GM21526 (cell line): ENCODE data around the gene ZNF653.
"Not testable (repeated sequence)": the region's sequence is repeated elsewhere in the genome, so short reads cannot be mapped to it uniquely, and the experiment has no call there.

Source experiments
- ATAC-seq: cut with Tn5 transposase; IDR thresholded peaks from one replicate; pipeline ENCODE4 v1.9.1; 2021; ENCODE audit warnings: moderate library complexity; ENCODE audit not compliant: unreplicated experiment, low FRiP score

Gene ZNF653

DNA sequence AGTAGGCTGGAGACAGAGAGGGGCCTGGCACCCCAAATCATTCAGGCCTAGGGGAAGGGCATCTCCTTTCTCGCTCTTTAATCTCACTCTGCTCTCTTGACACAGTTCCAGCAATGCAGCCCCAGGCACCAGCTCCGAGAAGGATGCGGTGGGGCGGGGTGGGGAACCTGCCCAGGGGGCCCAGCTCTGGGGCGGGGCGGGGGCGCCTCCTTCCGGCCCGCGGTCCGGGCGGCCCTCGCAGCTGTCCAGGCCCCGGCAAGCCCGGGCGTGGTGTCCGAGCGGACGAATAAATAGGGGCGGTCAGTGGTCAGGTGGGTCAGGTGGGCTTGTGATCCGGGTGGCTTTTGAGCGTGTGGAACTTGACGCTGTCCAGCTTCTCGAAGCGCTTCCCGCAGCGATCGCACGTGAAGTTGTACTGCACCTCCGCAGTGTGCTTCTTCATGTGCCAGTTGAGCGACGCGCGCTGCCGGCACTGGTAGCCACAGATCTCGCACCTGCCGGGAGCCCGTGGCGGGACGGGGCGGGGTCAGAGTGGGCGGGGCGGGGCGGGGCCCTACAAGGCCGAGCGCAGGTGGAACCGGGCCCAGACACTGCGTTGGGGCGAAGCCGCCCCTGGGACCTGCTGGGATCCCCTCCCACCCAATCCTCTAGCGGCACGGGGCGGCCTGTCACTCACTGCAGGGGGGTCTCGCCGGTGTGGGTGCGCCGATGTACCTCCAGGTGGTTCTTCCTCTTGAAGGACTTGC is 22.1 kb downstream of the ZNF653 start:
- no peak for ATAC-seq

DNA sequence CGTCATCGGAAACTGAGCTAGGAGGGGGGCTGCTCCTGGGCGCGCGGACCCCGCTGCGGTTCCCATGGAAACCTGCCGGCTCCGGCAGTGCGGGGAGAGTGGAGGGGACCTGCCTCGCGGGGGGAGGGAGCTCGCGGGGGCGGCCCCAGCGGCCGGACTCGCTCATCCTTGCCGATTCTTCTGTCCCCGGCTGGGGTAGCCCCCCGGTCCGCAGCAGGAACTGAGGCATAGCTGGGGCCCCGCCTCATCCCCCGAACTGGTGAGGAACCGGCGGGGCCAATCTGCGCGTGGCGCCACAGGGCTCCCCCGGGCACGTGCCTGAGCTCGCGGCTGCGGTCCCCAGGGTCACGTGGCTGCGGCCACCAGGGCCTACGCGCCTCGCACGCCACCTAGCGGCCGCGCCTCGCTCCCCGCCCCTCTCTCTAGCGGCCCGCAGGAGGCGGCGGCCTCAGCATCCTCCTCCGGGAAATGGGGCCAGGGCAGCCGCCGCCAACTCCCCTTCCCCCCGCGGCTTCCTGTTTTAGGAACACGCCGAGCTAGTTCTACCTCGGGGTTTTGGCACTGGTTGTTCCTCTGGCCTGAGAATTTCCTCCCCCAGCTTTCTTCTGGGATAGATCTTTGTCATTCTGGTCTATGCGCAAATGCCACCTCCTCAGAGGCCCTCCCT is 23.1 kb downstream of the ZNF653 start:
- peak; percentile 45 for ATAC-seq

DNA sequence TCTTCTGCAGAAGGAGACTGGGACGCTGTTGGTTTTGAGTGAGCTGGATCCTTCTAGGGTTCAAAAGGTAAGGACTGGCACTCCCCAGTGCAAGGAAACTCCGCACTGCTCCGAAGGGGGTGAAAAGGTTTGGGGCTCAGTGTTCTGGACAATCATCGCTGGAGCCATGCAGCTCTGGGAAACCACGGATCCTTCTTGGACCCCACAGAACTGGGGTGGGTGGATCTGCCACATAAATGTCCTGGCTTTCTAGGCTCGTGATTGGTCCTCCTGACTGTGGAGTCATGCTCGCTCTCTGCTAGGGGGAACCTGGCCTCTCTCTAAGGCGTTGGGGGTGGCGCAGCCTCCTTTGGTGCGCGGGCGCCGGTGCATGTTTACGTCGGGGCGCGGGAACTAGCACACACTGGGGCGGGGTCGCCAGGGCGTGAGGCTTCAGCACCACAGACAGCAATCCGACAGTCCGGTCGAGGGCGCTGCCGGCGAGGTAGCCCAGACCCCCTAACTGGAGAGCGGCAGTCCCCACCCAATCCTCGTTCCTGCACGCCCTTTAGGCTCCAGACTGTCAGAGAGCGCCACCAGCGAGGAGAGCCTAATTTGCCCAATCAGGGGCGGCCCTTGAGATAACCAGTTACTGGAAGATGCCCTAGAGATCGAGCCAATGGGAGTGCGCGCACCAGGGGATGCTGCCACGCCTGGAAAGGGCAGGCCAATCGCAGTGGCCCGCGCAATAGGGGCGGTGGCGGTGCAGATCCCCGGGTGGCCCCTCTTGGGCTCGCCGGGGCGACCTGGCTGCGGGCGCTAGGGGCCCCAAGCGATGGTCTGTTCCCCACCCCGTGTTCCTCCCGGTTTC is 23.9 kb downstream of the ZNF653 start:
- ATAC-seq: peak; percentile 36

DNA sequence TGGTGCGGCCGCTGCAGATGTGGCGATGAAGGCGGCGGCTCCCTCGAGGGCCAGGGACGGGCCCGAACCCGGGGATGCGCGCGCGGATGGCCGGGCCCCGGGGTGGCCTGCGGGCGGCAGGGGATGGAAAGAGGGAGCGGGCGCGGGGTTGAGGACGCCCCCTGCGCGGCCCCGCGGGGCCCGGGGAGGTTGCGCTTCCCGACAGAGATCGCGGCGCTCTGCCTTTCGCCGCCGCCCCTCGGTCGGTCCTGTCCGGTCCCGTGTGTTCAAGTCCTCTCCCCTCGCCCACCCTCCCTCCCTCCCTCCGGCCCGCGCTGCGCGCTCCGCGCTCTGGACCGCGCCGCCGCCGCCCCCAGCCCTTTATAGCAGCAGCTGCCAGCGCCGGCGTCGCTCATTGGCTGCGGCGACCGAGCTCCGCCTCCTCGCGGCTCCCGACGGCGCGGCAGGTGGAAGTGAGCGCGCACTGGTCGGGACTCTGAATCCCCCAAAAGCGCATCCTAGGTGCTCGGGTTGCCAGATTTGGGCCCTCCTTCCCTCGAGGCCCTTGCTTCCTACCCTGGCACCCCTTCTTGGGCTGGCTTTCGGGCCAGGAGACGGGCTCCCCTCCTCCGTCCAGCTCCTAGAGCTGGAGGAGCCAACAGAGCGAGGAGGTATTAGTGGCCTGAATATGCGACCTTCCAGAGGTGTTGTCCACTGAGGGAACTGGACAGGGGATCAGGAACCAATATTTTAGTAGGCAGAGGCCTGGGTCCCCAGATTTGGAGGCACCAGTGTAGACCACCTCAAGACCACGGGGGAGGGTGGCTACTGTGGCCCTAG is 24.7 kb downstream of the ZNF653 start, which contains the start of gene ELAVL3:
Gene ELAVL3 (minus strand): TSS at position 332 of the 819 bp plus-strand sequence. CDS start 438 bp downstream, outside the sequence.
- ATAC-seq: no peak

DNA sequence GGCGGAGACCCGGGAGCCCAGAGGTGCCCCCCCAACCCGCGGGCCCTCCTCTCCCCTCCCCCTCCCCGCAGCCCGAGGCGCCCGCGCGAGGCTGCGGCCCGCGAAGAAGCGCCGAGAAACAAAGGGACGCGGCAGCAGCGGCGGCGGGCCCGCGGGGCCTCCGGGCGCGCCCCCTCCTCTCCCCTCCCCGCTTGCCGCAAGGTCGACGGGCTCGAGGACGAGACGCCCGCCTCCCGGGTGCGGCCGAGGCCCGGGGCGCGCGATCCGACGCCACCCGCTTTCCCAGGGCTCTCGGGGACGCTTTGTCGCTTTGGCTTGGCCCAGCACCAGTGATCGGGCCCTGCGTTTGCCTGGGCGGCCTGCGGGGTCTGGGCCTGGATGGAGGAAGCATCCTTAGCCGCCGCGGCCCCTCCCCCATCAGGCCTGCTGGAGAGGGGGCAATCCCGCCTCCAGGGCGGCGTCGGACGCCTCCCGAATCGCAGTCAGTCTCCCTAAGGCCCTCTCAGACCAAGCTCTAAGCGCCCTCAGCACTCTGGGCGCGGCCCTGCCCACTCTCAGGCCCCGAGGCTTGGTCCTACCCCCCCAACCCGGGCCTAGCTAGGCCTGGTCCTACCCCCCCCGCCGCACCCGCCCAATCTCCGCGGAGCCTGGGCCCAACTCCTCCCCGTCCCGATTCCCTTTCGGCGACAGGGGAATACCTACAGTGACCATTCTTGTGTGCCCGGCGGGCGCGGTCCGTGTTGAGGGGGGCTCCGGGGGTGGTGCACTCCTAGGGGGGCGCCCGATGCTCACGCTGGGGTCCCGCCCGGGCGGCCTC is 25.5 kb downstream of the ZNF653 start:
- ATAC-seq: no peak

DNA sequence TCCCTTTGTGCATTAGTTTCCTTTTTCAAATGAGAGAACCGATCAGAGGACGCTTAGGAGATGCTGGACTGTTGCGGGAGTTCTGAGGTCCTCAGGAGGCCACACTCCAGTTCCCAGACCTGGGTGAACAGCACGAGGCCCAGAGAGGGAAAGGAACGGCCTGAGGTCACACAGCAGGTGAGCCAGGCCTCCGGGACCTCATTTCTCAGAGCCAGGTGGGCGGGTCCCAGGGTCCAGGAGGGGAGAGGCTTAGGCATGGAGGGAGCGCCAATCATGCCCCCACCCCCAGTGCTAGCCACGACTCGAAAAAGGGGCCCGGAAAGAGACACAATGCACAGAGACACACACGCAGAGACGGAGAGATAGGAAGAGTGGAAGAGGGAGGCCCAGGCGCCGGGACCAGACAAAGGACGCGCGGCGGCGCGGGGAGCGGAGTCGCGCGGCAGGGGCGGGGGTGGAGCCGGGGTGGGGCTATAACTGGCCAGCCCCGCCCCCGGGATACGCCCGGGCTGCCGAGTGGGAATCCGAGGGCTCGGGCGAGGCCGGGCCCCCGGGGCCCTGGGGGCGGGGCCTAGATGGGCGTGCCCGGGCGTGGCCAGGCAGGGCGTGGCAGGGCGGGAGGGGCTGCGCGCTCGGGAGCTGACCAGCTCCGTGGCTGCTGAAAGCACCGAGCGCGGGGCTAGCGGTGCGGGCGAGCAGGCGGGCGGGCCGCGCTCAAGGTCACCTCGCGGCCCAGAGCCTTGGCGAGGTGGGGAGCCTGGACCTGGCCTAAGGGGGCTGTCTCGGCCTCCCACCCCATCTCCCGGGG is 26.3 kb downstream of the ZNF653 start:
- no peak for ATAC-seq

DNA sequence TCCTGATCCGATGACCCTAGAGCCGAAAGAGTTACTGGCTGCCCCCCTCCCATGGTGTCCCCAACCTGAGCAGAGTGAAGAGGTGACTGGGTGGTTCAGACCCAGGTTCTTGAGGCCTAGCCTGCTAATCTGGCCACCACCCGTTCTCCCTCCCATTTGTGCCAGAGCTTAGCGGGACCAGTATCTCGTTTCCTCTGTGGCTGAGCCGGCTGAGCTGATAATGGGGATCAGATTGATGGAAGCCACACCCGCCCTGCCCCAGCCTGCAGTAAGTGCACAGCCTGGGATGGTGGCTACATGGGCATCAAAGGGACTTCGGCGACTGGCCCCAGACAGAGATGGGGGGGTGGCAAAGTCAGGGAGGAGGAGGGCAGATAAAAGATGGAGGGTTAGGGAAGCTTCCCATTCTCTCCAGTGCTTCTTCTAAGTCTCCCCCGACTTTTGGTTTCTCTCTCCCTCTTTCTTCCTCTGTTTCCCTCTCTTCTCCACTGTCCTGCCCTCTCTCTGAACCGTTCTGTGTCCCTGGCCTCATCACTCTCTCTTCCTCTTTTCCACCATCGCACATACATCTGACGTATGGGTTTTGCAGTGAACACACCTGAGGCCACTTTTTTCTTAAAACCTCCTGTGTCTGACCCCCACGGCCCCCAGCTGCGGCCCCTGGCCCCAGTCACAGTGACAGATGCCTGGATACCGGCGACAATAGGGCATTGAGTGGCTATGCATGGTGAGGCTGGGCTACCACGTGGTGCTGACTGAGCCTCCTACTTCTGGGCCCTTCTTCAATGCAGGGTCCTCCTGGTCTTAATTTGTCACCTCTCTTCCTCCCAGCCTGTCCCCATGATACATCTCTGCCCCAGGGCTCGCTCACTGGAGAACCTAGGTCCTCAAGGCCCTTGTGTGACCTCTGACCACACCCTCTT is 27.2 kb downstream of the ZNF653 start:
- ATAC-seq: no peak

DNA sequence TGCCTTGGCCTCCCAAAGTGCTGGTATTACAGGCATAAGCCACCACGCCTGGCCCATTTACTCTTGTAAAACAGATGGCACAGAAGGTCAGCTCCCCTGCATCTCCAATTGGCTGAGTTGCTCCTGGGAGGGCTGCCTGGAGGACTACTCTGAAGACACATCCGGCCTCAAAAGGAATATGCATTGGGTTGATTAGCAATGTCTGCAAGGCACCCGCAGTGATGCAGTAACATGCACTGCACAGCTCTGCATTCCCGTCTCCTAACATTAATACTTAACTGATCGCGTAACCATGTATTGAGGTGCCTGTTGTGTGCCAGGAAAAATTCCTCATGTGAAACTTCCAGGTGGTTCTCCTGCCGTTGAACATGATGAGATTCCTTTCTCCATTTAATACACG is 29.8 kb downstream of the ZNF653 start:
- ATAC-seq: no peak

DNA sequence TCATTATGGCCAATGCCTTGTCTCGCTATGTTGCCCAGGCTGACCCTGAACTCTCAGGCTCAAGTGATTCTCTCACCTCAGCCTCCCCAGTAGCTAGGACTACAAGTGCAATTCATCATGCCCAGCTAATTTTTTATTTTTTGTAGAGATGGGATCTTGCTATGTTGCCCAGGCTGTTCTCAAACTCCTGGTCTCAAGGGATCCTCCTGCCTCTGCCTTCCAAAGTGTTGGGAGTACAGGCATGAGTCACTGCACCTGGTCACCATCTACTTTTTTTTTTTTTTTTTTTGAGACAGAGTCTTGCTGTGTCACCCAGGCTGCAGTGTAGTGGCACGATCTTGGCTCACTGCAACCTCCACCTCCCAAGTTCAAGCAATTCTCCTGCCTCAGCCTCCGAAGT is 30.3 kb downstream of the ZNF653 start:
- ATAC-seq: not testable (repeated sequence)

DNA sequence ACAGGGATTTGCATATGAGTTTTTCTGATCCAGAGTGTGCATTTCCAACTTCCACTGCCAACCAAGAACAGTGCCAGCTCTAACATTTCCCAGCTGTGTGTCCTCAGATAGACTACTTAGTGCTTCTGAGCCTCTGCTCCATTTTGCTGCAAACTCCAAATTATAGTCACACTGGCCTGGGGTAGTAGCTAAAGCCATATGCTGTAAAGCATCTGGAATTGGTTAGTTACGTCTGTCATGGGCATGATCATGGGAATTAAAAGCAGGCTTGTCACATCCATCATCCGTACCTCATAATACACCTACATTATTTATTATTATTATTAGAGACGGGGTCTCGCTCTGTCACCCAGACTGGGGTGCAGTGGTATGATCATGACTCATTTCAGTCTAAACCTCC is 31.9 kb downstream of the ZNF653 start:
- no peak for ATAC-seq

DNA sequence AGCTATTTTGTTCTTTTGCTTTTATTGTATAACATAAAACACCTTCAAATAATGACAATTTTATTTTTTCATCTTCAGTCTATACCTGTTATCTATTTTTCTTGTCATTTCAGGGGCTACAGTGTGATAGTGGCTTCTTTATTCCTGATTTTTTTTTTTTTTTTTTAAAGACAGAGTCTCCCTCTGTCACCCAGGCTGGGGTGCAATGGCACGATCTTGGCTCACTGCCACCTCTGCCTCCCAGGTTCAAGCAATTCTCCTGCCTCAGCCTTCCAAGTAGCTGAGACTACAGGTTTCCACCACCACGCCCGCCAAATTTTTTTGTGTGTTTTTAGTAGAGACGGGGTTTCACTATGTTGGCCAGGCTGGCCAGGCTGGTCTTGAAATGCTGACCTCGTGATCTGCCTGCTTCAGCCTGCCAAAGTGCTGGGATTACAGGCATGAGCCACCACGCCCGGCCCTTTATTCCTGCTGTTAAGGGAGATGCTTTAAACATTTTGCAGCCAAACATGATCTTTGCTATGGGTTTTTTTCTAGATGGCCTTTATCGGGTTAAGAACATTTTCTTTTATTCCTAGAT is 37.3 kb downstream of the ZNF653 start:
- not testable (repeated sequence) for ATAC-seq

DNA sequence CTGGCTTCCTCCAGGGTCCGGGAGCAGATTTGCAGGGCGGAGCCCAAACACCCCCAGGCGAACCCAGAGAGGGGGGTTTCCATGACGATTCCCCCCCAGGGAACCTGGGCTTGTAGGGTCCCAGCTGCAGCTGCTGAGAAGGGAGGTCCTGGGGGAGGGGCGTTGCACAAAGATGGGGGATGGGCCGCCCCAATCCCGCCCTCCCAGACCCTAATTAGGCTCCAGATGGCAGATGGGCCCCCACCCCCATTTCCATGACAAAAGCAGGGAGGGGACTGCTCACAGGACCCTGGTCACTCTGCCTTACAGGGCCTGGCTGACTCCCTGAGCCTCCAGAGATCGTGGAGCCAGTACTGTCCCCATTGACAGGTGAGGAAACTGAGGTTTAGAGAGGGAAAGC is 40.0 kb downstream of the ZNF653 start:
- no peak for ATAC-seq

DNA sequence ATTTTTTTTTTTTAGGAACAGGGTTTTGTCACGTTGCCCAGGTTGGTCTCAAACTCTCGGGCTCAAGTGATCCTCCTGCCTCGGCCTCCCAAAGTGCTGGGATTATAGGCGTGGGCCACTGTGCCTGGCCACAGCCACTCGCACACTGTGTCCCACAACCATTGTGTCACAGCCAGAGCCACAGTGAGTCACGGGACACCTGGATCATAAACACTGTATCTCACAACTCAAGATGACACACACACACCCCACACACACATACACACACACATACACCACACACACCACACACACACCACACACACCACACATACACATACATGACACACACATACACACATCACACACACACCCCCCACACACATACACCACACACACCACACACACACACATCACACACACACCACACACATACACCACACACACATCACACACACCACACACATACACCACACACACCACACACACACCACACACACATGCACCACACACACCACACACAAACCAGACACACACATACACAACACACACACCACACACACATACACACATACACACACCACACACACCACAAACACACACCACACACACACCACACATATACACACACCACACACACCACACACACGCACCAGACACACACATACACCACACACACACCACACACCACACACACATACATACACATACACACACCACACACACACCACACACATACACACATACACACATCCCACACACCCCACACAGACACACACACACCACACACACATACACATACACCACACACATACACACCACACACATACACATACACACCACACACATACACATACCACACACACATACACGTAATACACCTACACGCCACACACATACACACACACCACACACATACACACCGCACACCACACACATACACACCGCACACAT is 41.0 kb downstream of the ZNF653 start:
- no peak for ATAC-seq

DNA sequence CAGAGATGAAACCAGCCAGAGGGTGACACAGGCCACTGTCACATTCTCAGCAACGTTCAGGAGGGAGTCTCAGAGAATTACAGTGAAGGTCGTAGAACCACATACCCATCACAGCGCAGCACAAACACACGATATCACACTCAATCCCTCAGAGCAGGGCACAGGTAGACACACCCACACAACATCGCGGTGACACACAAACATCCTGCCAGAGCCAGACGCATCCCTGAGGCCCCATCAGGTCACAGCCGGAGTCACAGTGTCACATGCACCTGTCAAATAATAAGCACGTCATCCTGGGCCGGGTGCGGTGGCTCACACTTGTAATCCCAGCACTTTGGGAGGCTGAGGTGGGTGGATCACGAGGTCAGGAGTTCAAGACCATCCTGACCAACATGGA is 42.2 kb downstream of the ZNF653 start:
- no peak for ATAC-seq

DNA sequence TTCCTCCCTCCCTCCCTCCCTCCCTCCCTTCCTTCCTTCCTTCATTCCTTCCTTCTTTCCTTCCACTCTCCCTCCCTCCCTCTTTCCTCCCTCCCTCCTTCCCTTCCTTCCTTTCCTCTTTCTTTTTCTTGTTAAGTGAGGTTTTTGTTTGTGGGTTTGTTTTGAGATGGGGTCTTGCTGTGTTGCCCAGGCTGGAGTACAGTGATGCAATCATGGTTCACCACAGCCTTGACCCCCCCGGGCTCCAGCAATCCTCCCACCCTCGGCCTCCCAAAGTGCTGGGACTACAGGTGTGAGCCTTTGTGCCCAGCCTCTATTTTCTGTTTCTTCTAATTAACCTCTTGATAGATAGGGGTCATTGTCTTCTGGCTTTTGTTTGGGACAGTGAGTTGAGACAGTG is 44.2 kb downstream of the ZNF653 start:
- ATAC-seq: no peak

DNA sequence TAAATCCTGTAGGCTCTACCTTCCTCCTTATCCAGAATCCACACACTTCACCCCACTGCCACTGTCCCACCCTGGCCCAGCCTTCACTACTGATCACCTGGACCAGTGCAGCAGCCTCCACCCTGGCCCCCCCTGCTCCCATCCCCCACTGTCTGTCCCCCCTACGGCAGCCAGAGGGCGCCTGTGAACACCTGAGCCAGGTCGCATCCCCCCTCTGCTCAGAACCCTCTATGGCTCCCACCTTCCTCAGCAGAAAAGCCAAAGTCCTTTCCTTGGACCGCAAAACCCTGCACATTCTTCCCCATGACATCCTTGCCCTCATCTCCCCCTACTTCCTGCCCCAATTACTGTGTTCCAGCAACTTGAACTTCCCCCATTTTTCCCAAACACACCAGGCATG is 45.4 kb downstream of the ZNF653 start:
- ATAC-seq: no peak
